Measurements from ENCODE around the gene CMSS1.

The CMSS1 gene

GRCh38 chr3:100104442-100104798 is 286.8 kb downstream of the CMSS1 start:
- no peak for DNase-seq (ENCODE audit: low read depth in 1 of 2, low spot score in 1 of 2)

- DNase-seq (ENCODE audit: low read depth in 1 of 2, low spot score in 1 of 2) = no peak
Observed at GRCh38 chr3:100104817-100105413, 287.3 kb downstream of the CMSS1 start.

DNA sequence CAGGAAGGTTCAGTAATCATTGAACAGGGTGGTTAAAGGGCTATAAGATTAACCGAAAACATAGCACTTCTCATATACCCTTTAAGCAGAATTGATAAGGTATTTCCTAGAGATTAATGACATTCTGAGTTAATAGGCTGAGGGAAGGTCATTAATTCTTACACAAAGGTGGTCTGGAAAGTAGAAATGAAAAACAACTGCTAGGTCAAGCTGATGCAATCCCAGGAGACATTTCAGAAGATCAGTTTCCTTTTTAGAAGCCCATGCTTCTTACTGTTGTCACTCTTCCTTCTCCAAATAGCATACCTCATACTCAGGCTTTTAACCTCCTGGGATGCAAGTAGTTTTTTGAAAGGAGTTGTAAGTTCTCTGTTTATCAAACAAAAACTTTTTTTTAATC is 287.8 kb downstream of the CMSS1 start:
- DNase-seq (ENCODE audit: low read depth in 1 of 2, low spot score in 1 of 2) = no peak

DNA sequence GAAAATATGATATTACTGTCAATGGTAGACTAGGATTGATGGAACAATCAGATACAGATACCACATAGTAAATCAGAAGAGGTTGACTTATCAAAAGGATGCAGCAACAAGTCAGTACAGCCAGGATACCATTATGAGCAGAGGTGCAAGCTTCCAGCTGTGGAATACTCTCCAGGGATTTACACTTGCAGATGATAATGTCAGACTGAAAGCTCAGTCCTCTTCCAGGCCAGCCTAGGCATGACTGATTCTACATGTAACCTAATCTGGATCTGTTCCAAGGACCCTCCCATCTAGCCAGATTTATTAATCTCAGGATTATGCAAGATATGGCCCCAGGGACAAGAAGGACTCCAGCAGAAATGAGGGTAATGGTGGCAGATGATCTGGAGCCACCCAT is 288.4 kb downstream of the CMSS1 start:
- no peak for DNase-seq (ENCODE audit: low read depth in 1 of 2, low spot score in 1 of 2)

DNA sequence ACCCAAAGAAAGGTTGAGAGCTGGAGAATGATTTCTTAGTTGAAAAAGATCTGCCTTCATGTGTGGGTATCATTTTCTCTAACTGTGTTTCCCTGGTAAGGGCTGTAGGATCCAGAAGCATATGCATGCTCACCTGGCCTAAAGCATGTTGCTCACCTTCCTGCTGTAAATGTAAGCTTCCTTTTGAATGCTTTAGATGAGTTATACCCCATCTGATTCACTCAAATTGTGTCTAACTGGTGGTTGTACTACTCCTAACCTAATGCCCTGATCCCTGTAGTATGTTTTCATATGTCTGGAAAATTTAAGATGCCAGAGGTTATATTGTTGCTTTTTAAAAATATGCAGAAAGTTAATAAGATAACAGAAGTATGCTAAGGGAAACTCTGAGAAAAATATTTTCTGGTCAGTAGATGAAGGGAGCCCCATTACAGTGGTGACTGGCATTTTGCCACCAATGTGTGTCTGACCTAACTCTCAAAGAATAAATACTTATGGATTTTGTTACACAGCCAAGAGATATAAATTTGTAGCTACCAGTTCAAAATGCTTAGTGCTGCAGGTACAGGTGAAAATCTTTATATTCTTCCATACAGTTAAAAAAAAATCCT is 289.0 kb downstream of the CMSS1 start:
- no peak for DNase-seq (ENCODE audit: low read depth in 1 of 2, low spot score in 1 of 2)

- no peak for DNase-seq (ENCODE audit: low read depth in 1 of 2, low spot score in 1 of 2)
Observed at GRCh38 chr3:100107221-100107814, 289.7 kb downstream of the CMSS1 start.

DNA sequence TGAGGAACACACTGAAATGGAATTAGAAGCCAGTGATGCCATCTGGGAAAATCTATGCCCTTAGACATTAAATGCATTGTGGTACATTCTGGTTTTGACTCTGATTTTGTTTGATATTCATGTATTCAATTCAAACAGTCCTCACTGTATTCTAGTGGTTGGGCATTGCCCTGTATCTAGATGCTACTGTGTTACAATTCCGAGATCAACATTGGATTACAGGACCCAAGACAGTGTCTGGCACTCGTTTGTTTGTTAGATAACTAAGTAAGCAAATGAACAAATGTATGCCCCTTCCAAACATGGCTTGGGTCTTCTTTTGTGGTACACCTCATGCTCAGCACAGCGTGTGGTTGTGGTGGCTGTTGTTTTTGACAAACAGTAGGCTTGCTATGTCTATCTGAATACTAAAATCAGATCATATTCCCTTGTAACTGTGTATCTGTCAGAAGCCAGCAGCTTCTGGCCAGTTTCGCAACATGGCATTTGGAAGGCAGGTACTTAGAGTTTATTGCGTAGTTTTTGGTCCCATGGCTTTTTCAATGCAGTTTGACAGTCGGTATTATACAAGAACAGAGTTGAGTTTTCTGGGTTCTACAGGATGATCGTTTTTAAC is 290.9 kb downstream of the CMSS1 start:
- no peak for DNase-seq (ENCODE audit: low read depth in 1 of 2, low spot score in 1 of 2)

GRCh38 chr3:100110162-100110561 is 292.5 kb downstream of the CMSS1 start:
- DNase-seq (ENCODE audit: low read depth in 1 of 2, low spot score in 1 of 2) = no peak

GRCh38 chr3:100111728-100112127 is 294.1 kb downstream of the CMSS1 start:
- no peak for DNase-seq (ENCODE audit: low read depth in 1 of 2, low spot score in 1 of 2)

GRCh38 chr3:100113723-100114412 is 296.2 kb downstream of the CMSS1 start:
- DNase-seq (ENCODE audit: low read depth in 1 of 2, low spot score in 1 of 2) = no peak

DNA sequence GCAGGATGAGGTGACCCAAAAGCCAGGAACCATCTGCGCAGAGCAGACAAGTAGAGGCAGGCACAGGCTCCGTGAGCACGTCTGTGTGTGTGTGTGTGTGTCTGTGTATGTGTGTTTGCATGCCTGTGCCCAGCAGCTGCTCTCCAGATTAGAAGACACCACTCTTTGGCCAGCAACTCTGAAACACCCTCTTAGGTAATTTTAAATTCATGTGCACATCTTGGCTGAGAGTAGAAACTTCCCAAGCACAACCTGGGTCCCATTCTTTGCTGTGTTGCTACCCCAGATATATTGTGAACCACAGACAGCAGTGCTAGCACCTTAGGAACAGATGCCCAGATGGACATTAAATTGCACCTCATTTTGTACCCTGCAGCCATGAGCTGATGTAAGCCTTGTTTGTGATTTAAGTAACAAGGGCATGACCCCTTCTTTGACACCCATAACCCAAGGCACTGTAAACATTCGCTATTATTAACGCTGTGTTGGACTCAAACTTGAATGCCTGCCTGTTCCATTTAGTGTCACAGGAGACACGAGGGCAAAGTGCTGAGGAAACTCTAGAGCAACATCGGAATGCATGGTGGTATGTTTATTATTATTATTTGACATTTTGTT is 296.9 kb downstream of the CMSS1 start, which contains the start of gene FILIP1L:
FILIP1L (minus strand) TSS at position 89 of the 618 bp plus-strand sequence.
- DNase-seq (ENCODE audit: low read depth in 1 of 2, low spot score in 1 of 2) = no peak

DNA sequence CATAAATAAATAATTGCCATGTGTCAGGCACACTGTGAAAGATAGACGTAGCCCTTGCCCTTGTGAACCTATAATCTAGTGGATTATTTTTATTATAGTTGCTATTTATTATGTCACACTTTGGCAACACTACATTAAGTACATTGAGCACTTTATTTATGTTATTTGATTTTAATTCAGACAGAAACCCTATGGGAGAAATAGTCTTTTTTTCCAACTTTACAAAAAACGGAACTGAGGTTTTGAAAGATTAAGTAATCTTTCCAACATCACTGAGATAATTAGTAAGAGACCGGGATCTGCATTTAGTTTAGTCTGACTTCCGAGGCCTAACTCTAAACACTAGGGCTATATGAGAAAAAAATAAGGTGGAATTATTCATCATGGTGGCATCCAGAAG is 299.4 kb downstream of the CMSS1 start:
- no peak for DNase-seq (ENCODE audit: low read depth in 1 of 2, low spot score in 1 of 2)

DNA sequence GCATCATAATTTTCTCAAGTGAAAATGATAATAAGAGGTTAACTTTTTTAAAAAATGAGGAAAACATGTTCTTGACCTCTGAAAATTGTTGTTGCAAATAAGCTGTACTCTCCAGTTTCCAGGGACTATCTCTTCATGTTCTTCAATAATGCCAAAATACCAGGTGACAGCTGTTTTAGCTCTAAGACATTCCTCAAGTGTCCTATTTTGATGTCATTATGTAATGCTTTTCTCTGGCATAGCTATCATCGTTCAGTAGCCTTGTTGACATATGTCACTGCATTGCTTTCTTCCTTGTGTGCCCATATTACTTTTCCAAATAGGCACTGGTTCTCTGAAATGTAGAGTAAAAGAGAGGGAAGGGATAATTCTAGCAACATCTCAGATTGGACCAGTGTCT is 302.4 kb downstream of the CMSS1 start:
- DNase-seq (ENCODE audit: low read depth in 1 of 2, low spot score in 1 of 2) = no peak

GRCh38 chr3:100120693-100121092 is 303.0 kb downstream of the CMSS1 start:
- no peak for DNase-seq (ENCODE audit: low read depth in 1 of 2, low spot score in 1 of 2)

GRCh38 chr3:100122321-100122720 is 304.7 kb downstream of the CMSS1 start:
- no peak for DNase-seq (ENCODE audit: low read depth in 1 of 2, low spot score in 1 of 2)

- DNase-seq (ENCODE audit: low read depth in 1 of 2, low spot score in 1 of 2) = no peak
Observed at GRCh38 chr3:100123112-100123511, 305.4 kb downstream of the CMSS1 start.

DNA sequence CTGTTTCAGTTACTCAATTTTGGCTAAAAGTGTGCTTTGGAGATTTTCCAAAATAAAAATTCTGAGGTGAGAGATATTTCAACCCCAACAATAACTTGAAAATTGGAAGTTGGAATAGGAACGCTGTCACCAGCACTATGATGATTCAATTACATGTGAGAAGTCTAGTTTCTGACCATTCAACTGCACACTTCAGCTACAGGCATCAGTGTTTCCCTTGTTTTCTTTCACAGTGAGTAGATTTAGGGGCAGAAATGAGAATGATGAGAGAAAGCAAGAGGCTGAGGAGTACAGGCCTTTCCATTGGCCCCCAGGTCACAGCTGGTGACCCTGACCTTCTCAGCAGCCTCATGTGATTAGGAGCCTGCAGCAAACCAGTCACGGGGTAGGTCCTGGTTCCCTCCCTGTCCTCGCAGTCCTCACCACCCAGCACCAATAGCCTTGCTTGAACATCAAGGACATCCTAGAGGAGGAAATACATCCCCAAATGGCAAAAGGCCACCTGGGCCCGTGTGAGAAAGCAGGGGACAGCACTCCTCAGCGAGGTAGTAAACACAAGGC is 306.6 kb downstream of the CMSS1 start:
- no peak for DNase-seq (ENCODE audit: low read depth in 1 of 2, low spot score in 1 of 2)

DNA sequence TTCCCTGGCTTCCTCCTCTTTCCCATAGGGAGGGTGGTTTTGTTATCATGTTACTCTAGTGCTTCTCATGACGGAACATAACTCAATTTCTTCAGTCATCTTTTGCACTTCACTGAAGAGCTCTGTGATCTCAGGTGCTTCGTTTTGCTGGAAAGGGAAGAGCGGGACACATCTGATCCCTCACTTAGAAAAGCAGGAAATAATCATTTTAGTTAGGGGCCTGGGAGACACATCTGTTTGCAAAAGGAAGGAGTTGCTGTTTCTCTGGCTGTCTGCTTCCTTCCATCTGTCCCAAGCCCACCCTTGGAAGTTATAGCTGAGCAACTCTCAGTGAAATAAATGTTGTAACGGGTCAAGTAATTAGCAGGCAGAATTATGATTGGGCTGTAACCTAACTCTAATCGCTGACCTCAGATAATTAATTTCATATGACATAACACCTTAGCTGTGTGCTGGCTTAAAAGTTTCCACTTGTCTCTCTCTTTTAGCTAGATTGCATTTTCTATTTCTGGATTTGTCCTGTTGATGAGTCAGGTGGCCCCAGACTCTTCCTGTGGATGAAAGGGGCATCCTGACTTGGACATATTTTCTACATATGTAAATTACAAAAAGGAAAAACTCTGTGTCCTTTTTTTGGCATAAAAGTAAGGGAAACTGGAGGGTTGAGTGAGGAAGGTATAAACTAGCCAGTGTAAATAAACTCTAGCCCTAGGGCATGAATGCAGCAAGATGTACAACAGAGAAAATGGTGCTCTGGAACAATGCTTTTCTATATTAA is 307.7 kb downstream of the CMSS1 start:
- DNase-seq (ENCODE audit: low read depth in 1 of 2, low spot score in 1 of 2) = no peak

DNA sequence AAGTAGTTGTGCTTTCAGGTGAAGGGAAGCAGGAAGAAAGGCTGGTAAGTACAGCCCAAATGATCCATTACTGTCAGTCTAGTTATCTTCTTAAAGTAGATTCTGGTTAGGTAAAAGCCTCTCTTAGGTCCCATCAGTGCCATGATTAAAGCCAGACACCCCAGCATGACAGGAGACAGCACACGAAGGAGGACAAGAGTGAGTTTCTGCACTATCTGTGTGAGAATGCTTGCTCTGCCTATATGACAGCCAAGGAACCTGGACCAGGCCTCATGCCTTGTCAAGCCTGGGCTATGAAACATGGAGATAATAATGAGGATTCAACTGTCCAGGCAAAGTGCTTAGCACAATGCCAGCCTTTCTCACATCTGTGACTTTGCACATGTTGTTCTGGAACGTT is 310.1 kb downstream of the CMSS1 start:
- DNase-seq (ENCODE audit: low read depth in 1 of 2, low spot score in 1 of 2) = no peak

DNA sequence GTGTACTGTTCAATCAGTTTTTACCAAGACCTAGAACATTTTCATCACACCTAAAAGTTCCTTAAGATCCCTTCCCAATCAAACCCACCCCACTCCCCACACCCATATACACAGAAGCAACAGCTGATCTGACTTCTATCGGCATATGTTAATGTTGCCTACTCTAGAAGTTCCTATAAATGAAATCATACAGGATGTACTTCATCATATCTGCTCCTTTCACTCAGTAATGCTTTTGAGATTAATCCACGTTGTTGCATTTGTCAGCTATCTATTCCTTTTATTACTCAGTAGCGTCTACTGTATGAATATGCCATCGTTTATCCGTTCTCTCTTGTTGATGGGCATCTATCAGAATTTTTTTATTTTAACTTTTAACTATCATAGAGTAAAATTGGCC is 310.9 kb downstream of the CMSS1 start:
- no peak for DNase-seq (ENCODE audit: low read depth in 1 of 2, low spot score in 1 of 2)

Measured in activated T-helper 1 cell treated with anti-CD3 and anti-CD28 coated beads, Interleukin-2, amount 50 U/mL, for 16 hours (primary cell).